Measurements from ENCODE around the gene KIAA0319L. TPM values are rescaled to one million over a fixed set of nuclear protein-coding genes. Genes with fewer than 3 reads are reported as not detected.
A peak's percentile ranks its signal among the peaks of the same experiment; 100 is the strongest.
"Not testable (repeated sequence)": the region's sequence is repeated elsewhere in the genome, so short reads cannot be mapped to it uniquely, and the experiment has no call there.

Gene KIAA0319L
- total and polyA plus RNA-seq, 8 donors = 76.5 to 106 (median 92.6) TPM

DNA sequence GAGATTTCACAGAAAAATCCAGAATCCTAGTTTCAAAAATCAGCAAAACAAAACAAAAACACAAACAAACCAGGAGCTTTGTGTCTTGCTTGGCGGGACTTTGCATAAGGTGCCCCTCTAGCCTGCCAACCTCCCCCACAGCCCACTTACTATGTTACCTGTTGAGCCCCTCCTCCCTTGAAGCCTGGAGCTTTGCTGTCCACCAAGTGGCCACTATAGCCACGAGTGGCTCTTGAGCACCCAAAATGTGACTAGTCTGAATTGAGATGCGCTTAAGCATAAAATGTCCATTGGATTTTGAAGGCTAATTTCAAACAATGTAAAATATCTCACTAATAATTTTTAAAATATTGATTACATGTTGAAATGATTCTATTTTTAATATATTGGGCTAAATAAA is 28.1 kb upstream of the KIAA0319L start:
- Histone ChIP-seq H3K4me1 (no peaks in the 10 kb centered on the region), H3K4me3 (no peak overlapping the region), H3K27ac (no peak overlapping the region), H3K27me3 (no peaks in the 10 kb centered on the region), H3K9me3 (no peaks in the 10 kb centered on the region), H3K36me3 (peaks cover 0 to 1% of the 10 kb centered on the region in 2 donors)
- ATAC-seq (no peak), DNase-seq (no peak)
- TF ChIP-seq, protein P1, sequence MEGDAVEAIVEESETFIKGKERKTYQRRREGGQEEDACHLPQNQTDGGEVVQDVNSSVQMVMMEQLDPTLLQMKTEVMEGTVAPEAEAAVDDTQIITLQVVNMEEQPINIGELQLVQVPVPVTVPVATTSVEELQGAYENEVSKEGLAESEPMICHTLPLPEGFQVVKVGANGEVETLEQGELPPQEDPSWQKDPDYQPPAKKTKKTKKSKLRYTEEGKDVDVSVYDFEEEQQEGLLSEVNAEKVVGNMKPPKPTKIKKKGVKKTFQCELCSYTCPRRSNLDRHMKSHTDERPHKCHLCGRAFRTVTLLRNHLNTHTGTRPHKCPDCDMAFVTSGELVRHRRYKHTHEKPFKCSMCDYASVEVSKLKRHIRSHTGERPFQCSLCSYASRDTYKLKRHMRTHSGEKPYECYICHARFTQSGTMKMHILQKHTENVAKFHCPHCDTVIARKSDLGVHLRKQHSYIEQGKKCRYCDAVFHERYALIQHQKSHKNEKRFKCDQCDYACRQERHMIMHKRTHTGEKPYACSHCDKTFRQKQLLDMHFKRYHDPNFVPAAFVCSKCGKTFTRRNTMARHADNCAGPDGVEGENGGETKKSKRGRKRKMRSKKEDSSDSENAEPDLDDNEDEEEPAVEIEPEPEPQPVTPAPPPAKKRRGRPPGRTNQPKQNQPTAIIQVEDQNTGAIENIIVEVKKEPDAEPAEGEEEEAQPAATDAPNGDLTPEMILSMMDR (IDR thresholded peaks at IDR 0.05) = no peak
- intact Hi-C loops (cut with DNase I) = no loop called here

DNA sequence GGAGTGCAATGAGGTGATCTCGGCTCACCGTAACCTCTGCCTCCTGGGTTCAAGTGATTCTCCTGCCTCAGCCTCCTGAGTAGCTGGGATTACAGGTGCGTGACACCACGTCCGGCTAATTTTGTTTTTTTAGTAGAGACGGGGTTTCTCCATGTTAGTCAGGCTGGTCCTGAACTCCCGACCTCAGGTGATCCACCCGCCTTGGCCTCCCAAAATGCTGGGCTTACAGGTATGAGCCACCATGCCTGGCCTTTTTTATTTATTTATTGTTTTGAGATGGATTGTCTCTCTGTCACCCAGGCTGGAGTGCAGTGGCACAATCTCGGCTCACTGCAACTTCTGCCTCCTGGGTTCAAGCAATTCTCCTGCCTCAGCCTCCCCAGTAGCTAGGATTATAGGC is 24.4 kb upstream of the KIAA0319L start:
- H3K9me3 ChIP-seq; H3K36me3 ChIP-seq; intact Hi-C loops (cut with DNase I); DNase-seq; H3K4me3 ChIP-seq; H3K27ac ChIP-seq; ATAC-seq: not testable (repeated sequence)
- H3K27me3 ChIP-seq = peaks cover 4 to 11% of the 10 kb centered on the region in 2 donors
- peaks cover 0 to 19% of the 10 kb centered on the region in 2 donors for H3K4me1 ChIP-seq

DNA sequence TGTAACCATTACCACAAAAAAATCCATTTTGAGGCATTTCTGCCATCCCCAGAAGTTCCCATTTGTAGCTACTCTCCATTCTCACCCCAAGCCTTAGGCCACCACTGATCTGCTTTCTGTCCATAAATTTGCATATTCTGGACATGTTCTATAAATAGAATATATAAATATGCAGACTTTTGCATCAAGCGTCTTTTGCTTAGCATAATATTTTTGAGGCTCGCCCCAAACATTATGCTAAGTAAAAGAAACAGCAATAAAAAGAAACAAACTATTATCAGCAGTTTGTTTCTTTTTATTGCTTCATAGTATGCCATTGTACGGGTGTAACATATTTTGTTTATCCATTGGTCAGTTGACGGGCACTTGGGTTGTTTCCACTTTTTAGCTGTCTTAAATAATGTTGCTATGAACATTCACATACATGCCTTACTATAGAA is 23.8 kb upstream of the KIAA0319L start:
- ATAC-seq (no peak), DNase-seq (no peak)
- Histone ChIP-seq H3K27me3 (peaks cover 4 to 17% of the 10 kb centered on the region in 2 donors), H3K36me3 (no peaks in the 10 kb centered on the region), H3K4me3 (no peak overlapping the region), H3K9me3 (no peaks in the 10 kb centered on the region), H3K27ac (no peak overlapping the region), H3K4me1 (peaks cover 0 to 26% of the 10 kb centered on the region in 2 donors)
- TF ChIP-seq, protein P1 (IDR thresholded peaks at IDR 0.05) = no peak
- intact Hi-C loops (cut with DNase I) = no loop called here

DNA sequence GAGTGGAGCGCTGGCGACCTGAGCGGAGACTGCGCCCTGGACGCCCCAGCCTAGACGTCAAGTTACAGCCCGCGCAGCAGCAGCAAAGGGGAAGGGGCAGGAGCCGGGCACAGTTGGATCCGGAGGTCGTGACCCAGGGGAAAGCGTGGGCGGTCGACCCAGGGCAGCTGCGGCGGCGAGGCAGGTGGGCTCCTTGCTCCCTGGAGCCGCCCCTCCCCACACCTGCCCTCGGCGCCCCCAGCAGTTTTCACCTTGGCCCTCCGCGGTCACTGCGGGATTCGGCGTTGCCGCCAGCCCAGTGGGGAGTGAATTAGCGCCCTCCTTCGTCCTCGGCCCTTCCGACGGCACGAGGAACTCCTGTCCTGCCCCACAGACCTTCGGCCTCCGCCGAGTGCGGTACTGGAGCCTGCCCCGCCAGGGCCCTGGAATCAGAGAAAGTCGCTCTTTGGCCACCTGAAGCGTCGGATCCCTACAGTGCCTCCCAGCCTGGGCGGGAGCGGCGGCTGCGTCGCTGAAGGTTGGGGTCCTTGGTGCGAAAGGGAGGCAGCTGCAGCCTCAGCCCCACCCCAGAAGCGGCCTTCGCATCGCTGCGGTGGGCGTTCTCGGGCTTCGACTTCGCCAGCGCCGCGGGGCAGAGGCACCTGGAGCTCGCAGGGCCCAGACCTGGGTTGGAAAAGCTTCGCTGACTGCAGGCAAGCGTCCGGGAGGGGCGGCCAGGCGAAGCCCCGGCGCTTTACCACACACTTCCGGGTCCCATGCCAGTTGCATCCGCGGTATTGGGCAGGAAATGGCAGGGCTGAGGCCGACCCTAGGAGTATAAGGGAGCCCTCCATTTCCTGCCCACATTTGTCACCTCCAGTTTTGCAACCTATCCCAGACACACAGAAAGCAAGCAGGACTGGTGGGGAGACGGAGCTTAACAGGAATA is 20.1 kb upstream of the KIAA0319L start:
- Histone ChIP-seq H3K27ac (peak overlapping the region in 1 of 2 donors; percentile 72), H3K4me1 (peaks cover 3 to 51% of the 10 kb centered on the region in 2 donors), H3K4me3 (peak overlapping the region; percentile 18 to 50), H3K36me3 (no peaks in the 10 kb centered on the region), H3K27me3 (peaks cover 10 to 47% of the 10 kb centered on the region in 2 donors), H3K9me3 (no peaks in the 10 kb centered on the region)
- ATAC-seq (peak; percentile 38), DNase-seq (peak in 1 of 4 donors; percentile 58)
- TF ChIP-seq, protein P1 (IDR thresholded peaks at IDR 0.05) = no peak
- intact Hi-C loops (cut with DNase I) = no loop called here

DNA sequence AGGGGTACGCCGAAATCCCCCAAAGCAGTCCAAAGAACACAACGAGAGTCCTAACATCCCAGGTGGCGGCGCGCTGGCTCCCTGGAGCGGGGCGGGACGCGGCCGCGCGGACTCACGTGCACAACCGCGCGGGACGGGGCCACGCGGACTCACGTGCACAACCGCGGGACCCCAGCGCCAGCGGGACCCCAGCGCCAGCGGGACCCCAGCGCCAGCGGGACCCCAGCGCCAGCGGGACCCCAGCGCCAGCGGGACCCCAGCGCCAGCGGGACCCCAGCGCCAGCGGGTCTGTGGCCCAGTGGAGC is 19.5 kb upstream of the KIAA0319L start:
- peaks cover 10 to 51% of the 10 kb centered on the region in 2 donors for H3K27me3 ChIP-seq
- DNase-seq; H3K27ac ChIP-seq; intact Hi-C loops (cut with DNase I); H3K9me3 ChIP-seq; ATAC-seq; H3K36me3 ChIP-seq: not testable (repeated sequence)
- peaks cover 3 to 53% of the 10 kb centered on the region in 2 donors for H3K4me1 ChIP-seq
- peak overlapping the region; percentile 18 to 50 for H3K4me3 ChIP-seq

DNA sequence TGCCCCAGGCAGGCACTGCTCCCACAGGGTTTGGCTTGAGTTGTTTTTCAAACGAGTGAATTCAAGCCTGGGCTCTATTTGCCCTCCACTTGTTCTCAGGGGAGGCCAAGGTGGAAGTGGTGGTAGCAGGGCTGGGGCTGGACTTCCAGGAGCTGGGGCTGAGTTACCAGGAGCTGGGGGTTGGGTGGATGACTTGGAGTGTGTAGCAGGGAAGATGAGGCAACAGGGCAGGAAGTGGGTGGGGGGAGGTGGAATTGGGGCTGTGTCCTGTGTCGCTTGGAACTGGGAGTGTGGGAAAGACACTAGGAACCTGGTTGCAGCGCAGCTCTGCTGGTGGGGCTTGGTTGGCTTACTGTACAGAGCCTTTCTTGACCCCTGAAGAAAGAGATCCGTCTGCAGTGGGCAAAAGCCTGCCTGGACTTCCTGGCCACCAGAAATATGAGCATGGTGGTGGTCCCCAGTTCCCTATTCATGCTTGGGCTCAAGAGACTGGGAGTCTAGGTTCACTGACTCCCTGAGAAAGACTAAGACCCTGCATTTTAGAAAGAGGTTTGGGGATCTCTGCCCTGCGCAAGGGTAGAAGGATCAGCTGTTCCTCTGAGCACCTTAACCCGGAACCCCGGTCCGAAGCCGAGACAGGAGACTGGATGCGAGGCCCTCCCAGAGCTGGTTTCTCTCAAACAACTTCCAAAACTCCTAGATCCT is 19.0 kb upstream of the KIAA0319L start:
- Histone ChIP-seq H3K9me3 (no peaks in the 10 kb centered on the region), H3K4me1 (peaks cover 3 to 53% of the 10 kb centered on the region in 2 donors), H3K4me3 (peak overlapping the region in 1 of 2 donors; percentile 50), H3K27ac (no peak overlapping the region), H3K36me3 (no peaks in the 10 kb centered on the region), H3K27me3 (peaks cover 10 to 55% of the 10 kb centered on the region in 2 donors)
- ATAC-seq (peak; percentile 11), DNase-seq (no peak)
- TF ChIP-seq, protein P1 (IDR thresholded peaks at IDR 0.05) = no peak
- intact Hi-C loops (cut with DNase I) = no loop called here
